MCF 10A (cell line): ENCODE results near the gene CEP170B. TPM values are rescaled to one million over a fixed set of nuclear protein-coding genes. Genes with fewer than 3 reads are reported as not detected.

ENCODE experiments used
- BruUV-seq: library from RNA; stranded (reverse); fragments of 400-500 nt; replicated peaks from 2 replicates; lab custom pipeline; 2021; lab: Mats Ljungman, UMichigan
- CTCF ChIA-PET: fragments of 300-600 bp; sonication (Branson Sonifier 250); formaldehyde crosslinking; extraction: SDS; loops from one replicate; lab custom pipeline; 2021; ENCODE audit warnings: antibody characterized with exemption, inconsistent platforms; lab: Yijun Ruan, JAX
- POLR2A ChIA-PET: fragments of 300-600, 350-650 bp; sonication (Branson Sonifier 250); formaldehyde crosslinking; extraction: SDS; loops from one replicate; lab custom pipeline; 2020; ENCODE audit warnings: antibody characterized with exemption, inconsistent platforms; lab: Yijun Ruan, JAX
- DNase-seq: peaks from one replicate; pipeline ENCODE4 v3.0.0-alpha.2; 2018; ENCODE audit not compliant: unreplicated experiment
- H3K27ac Mint-ChIP-seq: one replicate; pipeline ENCODE4 v1.8.0; 2022; ENCODE audit warnings: mild to moderate bottlenecking, low read depth, mixed read lengths; ENCODE audit not compliant: unreplicated experiment
- H3K27me3 Mint-ChIP-seq: one replicate; pipeline ENCODE4 v1.8.0; 2022; ENCODE audit warnings: mixed read lengths; ENCODE audit not compliant: insufficient read depth, unreplicated experiment
- H3K36me3 Mint-ChIP-seq: one replicate; pipeline ENCODE4 v1.8.0; 2022; ENCODE audit warnings: mild to moderate bottlenecking, moderate library complexity, mixed read lengths; ENCODE audit not compliant: insufficient read depth, unreplicated experiment
- H3K4me1 Mint-ChIP-seq: one replicate; pipeline ENCODE4 v1.8.0; 2022; ENCODE audit warnings: mixed read lengths; ENCODE audit not compliant: insufficient read depth, unreplicated experiment
- H3K4me3 Mint-ChIP-seq: one replicate; pipeline ENCODE4 v1.8.0; 2022; ENCODE audit warnings: mild to moderate bottlenecking, moderate library complexity, mixed read lengths; ENCODE audit not compliant: unreplicated experiment
- H3K9me3 Mint-ChIP-seq: one replicate; pipeline ENCODE4 v1.8.0; 2022; ENCODE audit warnings: mixed read lengths; ENCODE audit not compliant: unreplicated experiment
- intact Hi-C: fragments of 100-400 bp; cut with micrococcal nuclease; formaldehyde crosslinking; loops from 2 replicates; pipeline ENCODE4 v1.14.1; 2022
- total RNA-seq: library from RNA; stranded (reverse); gene quantifications from 2 replicates; pipeline ENCODE4 v1.2.3, GENCODE V29; 2022
- TF ChIP-seq, protein P1 (sequence below): fragments of 200-600 bp; IDR thresholded peaks from one replicate; pipeline ENCODE4 v1.8.0; 2022; ENCODE audit warnings: antibody characterized with exemption, mild to moderate bottlenecking; ENCODE audit not compliant: unreplicated experiment

Gene CEP170B
- total RNA-seq, 1 experiment from 2014 or later: 77.4 TPM

DNA sequence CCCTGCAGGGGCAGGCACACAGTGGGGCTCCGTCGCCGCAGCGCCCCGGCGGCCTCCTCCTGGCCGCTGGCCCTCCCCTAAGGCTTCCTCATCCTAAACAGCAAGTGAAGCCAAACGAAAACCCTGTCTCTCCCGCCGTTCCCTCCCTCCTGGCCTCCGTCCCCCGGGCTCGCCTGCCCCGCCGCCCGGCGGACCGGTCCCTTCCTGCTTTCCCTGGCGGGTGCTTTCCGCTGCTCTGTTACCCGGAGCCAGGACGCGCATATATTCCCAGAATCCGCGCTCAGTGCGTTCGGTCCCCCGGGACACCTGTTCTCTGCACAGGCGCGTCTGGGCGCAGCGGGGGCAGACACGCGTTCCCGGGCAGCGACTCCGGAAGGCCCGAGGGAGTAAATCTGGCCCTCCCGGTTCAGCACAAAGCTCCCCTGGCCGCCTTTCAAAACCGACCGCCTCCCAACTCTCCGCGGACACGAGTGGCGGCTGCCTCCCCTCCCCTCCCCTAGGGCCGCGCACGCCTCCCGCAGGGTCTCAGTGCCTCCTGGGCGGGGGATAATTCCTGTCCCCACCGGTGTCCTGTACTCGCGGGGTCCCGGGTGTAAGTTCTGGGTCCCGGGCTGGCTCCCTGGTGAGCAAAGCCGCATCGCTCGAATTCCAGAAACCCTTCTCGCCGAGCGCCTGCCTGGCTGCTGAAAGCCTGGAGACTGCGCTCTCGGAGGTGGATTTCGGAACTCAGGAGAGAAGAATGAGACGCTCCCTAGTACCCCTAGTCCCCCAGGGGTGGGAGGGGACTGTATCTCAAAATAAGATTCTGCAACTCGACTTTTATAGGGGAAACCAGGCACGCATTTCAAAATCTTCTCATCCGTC lies 21.4 kb upstream of the CEP170B start:
- no TSS peak for BruUV-seq
- Mint-ChIP-seq H3K27me3 (peaks cover 53% of the 10 kb centered on the region), H3K36me3 (no peaks in the 10 kb centered on the region), H3K27ac (no peak overlapping the region), H3K4me1 (no peaks in the 10 kb centered on the region), H3K9me3 (peaks cover 6% of the 10 kb centered on the region), H3K4me3 (no peak overlapping the region)
- POLR2A ChIA-PET: interaction anchor here (1.5 kb wide), 1 partner anchor 9 kb away, joined by 4 read pairs; no protein-coding TSS in a partner anchor
- intact Hi-C loops: no loop called here
- TF ChIP-seq, protein P1, sequence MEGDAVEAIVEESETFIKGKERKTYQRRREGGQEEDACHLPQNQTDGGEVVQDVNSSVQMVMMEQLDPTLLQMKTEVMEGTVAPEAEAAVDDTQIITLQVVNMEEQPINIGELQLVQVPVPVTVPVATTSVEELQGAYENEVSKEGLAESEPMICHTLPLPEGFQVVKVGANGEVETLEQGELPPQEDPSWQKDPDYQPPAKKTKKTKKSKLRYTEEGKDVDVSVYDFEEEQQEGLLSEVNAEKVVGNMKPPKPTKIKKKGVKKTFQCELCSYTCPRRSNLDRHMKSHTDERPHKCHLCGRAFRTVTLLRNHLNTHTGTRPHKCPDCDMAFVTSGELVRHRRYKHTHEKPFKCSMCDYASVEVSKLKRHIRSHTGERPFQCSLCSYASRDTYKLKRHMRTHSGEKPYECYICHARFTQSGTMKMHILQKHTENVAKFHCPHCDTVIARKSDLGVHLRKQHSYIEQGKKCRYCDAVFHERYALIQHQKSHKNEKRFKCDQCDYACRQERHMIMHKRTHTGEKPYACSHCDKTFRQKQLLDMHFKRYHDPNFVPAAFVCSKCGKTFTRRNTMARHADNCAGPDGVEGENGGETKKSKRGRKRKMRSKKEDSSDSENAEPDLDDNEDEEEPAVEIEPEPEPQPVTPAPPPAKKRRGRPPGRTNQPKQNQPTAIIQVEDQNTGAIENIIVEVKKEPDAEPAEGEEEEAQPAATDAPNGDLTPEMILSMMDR: no peak
- CTCF ChIA-PET: interaction anchor here (0.7 kb wide), 2 partner anchors 39 to 185 kb away, joined by 3 read pairs; no protein-coding TSS in a partner anchor
- no peak for DNase-seq

DNA sequence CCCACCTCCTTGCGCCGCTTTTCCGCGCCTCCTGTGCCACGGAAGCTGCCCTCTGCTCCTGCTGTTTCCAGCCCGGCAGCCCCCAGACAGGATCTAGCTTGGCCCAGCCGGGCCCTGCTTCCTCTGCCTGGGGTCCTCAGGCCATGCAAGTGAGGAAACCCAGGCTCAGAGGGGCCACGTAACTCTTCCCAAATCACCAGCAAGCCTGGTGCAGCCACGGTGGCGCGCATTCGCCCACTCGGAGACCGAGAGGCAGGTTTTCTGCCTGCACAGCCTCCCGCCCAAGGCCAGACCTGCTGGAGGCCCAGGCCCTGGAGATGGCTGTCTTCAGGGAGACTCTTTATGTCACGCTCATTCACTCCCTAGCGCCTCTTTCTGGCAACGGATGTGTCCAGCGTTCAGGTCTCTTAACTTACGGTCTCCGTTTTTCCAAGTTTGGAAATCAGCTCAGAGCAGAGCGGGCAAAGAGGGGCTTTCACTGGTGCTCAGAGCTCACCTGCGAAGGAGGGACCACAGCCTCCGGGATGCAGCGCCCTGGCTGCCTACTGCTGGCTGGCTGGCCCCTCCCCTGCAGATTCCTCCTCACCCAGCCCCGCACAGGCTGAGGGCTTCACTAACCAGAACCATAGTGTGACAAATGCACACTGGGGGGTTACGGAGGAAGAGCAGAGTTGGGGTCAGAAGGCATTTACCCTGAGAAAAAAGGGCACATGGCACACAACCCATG lies 20.6 kb upstream of the CEP170B start:
- no peak for DNase-seq
- no peaks in the 10 kb centered on the region for H3K4me1 Mint-ChIP-seq
- no TSS peak for BruUV-seq
- peaks cover 53% of the 10 kb centered on the region for H3K27me3 Mint-ChIP-seq
- ChIA-PET POLR2A (interaction anchor here (1.5 kb wide), 1 partner anchor 8 kb away, joined by 4 read pairs; no protein-coding TSS in a partner anchor), CTCF (interaction anchor here (0.6 to 0.7 kb wide), 2 partner anchors 18 to 185 kb away, joined by 3 read pairs; no protein-coding TSS in a partner anchor)
- H3K36me3 Mint-ChIP-seq: no peaks in the 10 kb centered on the region
- no peak overlapping the region for H3K4me3 Mint-ChIP-seq
- TF ChIP-seq, protein P1: no peak
- H3K27ac Mint-ChIP-seq: no peak overlapping the region
- peaks cover 6% of the 10 kb centered on the region for H3K9me3 Mint-ChIP-seq
- intact Hi-C loops: no loop called here

DNA sequence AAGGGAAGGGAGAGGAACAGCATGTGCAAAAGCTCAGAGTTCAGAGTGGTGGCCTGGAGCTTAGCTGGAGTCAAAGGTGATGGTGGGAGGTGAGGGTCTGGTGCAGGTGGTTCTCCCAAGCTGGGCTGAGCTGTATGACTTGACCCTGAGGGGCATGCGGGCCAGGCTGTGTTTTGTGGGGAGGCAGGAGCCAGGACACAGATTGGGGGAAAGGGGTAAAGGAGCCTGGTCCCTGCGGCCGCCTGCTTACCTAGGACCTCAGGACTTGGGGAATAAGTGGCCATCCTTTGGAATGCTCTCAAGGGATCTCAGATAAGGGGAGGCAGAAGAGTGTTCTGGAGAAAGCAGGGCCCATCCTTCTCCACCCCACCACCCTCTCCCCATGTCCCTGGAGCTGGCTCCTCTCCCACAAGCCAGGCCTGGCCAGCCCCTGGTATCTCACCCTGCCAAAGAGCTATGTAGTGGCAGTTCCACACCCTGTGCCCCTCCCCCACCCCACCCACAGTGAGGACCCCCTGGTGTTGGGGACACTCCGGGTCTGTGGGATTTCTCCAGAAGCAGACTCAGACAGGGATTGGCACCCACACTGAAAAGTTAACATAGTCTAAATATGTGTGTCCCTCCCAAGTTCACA lies 19.9 kb upstream of the CEP170B start:
- ChIA-PET CTCF (interaction anchor here (0.6 kb wide), 1 partner anchor 18 kb away, joined by 3 read pairs; no protein-coding TSS in a partner anchor), POLR2A (interaction anchor here (1.5 kb wide), 1 partner anchor 8 kb away, joined by 4 read pairs; no protein-coding TSS in a partner anchor)
- Mint-ChIP-seq H3K36me3 (no peaks in the 10 kb centered on the region), H3K27me3 (peaks cover 53% of the 10 kb centered on the region), H3K4me3 (no peak overlapping the region), H3K9me3 (peaks cover 6% of the 10 kb centered on the region), H3K4me1 (no peaks in the 10 kb centered on the region), H3K27ac (no peak overlapping the region)
- no TSS peak for BruUV-seq
- intact Hi-C loops: no loop called here
- TF ChIP-seq, protein P1: no peak
- no peak for DNase-seq
